Uterus (tissue), 4 donors: Measurements from ENCODE around the gene BMERB1. TPM values are rescaled to one million over a fixed set of nuclear protein-coding genes. Genes with fewer than 3 reads are reported as not detected.
"Not testable (repeated sequence)": the region's sequence is repeated elsewhere in the genome, so short reads cannot be mapped to it uniquely, and the experiment has no call there.

Source experiments
- DNase-seq, 2 donors: peaks; one replicate each; pipeline ENCODE4 v3.0.0-alpha.2; 2019 to 2020
- H3K27ac ChIP-seq, 2 donors: fragments of 200-600 bp; sonication (generic); 1 replicate in 1 of 2; 2 replicates in 1 of 2; pipeline ENCODE4 v1.5.1; 2016 to 2018
- H3K27me3 ChIP-seq, 2 donors: fragments of 200-600 bp; sonication (generic); one replicate each; pipeline ENCODE4 v1.5.1; 2018 to 2019; ENCODE audit warnings: control low read depth in 1 of 2
- H3K36me3 ChIP-seq, 2 donors: fragments of 200-600 bp; sonication (generic); one replicate each; pipeline ENCODE4 v1.5.1; 2019; ENCODE audit warnings: control low read depth in 1 of 2
- H3K4me1 ChIP-seq, 2 donors: fragments of 200-600 bp; sonication (generic); one replicate each; pipeline ENCODE4 v1.5.1; 2018 to 2019; ENCODE audit warnings: control low read depth in 1 of 2
- H3K4me3 ChIP-seq, 2 donors: fragments of 200-600 bp; sonication (generic); 1 replicate in 1 of 2; 2 replicates in 1 of 2; pipeline ENCODE4 v1.5.1; 2018 to 2019; ENCODE audit warnings: mild to moderate bottlenecking in 1 of 2
- H3K9me3 ChIP-seq, 2 donors: fragments of 200-600 bp; sonication (generic); one replicate each; pipeline ENCODE4 v1.5.1; 2019; ENCODE audit warnings: control low read depth in 1 of 2
- CTCF ChIP-seq, 4 experiments: fragments of 200-600 bp in 2 of 4; fragments of 450-650 bp in 2 of 4; sonication (generic) in 2 of 4; IDR thresholded peaks; one replicate each; pipeline ENCODE4 v1.5.1; 2016 to 2019; ENCODE audit warnings: antibody characterized with exemption in 4 of 4, mild to moderate bottlenecking in 2 of 4, moderate library complexity in 1 of 4
- POLR2A ChIP-seq, 2 donors: fragments of 450-650 bp; IDR thresholded peaks; one replicate each; pipeline ENCODE4 v1.6.1; 2016; ENCODE audit warnings: antibody characterized with exemption in 2 of 2, mild to moderate bottlenecking in 1 of 2, moderate library complexity in 1 of 2
- intact Hi-C: fragments of 100-400 bp; cut with DNase I; formaldehyde crosslinking; loops from one replicate; pipeline ENCODE4 v1.15.1; 2023; ENCODE audit warnings: low total_unique reads
- total RNA-seq, 4 donors: library from RNA; depleted of rRNA in 3 of 4; stranded (reverse); fragments of >200 nt in 3 of 4; gene quantifications; one replicate each; pipeline versions ENCODE4 v1.1.0 to v1.2.4, GENCODE V29; 2014 to 2023
- donor health status: DM: yes; HTN: yes; CAD: no.

BMERB1 gene
- total RNA-seq, 4 donors from 2014 or later, result 12.8 to 98.9 (median 39.2) TPM

DNA sequence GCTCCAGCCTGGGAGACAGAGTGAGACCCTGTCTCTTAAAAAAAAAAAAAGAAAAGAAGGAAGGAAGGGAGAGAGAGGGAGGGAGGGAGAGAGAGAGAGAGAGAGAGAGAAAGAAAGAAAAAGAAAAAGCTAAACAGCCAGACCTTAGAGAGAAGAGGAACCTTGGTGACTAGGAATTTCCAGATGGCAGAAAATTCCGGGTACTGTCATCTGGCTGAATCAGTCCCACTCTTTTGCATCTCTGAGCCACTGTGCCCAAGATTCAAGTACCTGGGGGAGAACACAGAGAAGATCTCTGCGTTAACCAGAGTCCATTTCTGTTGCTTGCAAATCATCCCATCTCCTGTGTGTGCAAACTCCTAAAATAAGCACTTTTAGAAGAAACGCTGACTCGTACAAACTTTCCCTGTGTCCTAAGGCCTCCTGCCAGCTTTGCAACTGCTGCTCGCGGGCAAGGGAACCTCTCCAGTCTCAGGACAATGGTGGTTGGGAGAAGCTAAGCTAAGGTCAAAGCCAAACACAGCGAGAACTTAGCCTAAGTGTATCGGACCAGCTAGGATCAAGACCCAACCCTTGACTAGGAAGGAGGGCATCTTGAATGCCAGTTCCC, 18.0 kb downstream of the BMERB1 start:
- Histone ChIP-seq H3K36me3 (no peaks in the 10 kb centered on the region), H3K27ac (no peak overlapping the region), H3K9me3 (no peaks in the 10 kb centered on the region), H3K4me3 (no peak overlapping the region), H3K4me1 (no peaks in the 10 kb centered on the region), H3K27me3 (no peaks in the 10 kb centered on the region)
- DNase-seq, result no peak
- intact Hi-C loops, result no loop called here
- no peak for TF ChIP-seq CTCF (IDR thresholded peaks at IDR 0.05)
- TF ChIP-seq POLR2A (IDR thresholded peaks at IDR 0.05), result no peak

GRCh38 chr16:15453296-15453695, 18.9 kb downstream of the BMERB1 start:
- H3K4me1 ChIP-seq, H3K9me3 ChIP-seq, intact Hi-C loops, H3K27ac ChIP-seq, H3K27me3 ChIP-seq, DNase-seq, H3K4me3 ChIP-seq, H3K36me3 ChIP-seq: not testable (repeated sequence)

DNA sequence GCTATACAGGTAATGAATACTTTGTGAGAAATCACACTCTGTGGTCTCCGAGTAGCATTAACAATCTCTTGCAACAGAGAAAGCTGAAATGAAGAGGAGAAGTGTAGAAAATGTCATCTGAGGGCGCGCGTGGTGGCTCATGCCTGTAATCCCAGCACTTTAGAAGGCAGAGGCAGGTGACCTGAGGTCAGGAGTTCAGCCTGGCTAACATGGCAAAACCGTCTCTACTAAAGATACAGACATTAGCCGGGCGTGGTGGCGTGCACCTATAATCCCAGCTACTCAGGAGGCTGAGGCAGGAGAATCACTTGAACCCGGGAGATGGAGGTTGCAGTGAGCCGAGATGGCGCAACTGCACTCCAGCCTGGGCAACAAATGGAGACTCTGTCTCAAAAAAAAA, 20.5 kb downstream of the BMERB1 start:
- intact Hi-C loops, DNase-seq, H3K4me1 ChIP-seq, H3K27ac ChIP-seq, H3K9me3 ChIP-seq, H3K27me3 ChIP-seq, H3K4me3 ChIP-seq, H3K36me3 ChIP-seq: not testable (repeated sequence)

DNA sequence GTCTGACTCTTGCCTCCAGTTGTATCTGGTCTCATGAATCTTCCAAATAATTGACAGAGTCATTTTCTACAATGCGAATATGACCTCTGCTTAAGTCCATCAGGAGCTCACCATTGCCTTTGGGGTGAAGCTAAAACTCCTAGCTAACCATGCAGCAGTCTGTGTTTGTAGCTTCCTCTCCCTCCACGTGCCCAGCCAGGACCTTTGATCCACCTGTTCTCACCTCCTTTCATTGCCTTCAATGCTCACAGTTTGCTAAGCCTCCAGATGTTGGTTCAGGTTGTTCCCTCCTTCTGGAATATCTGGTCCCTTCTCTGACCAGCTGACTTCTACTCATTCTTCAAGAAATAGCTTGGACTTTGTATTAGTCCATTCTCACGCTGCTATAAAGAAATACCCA, 23.0 kb downstream of the BMERB1 start:
- intact Hi-C loops, result no loop called here
- Histone ChIP-seq H3K9me3 (no peaks in the 10 kb centered on the region), H3K4me1 (no peaks in the 10 kb centered on the region), H3K4me3 (no peak overlapping the region), H3K36me3 (no peaks in the 10 kb centered on the region), H3K27me3 (no peaks in the 10 kb centered on the region), H3K27ac (no peak overlapping the region)
- no peak for DNase-seq
- TF ChIP-seq POLR2A (IDR thresholded peaks at IDR 0.05), result no peak
- TF ChIP-seq CTCF (IDR thresholded peaks at IDR 0.05), result no peak

GRCh38 chr16:15457958-15458357, 23.6 kb downstream of the BMERB1 start:
- no peaks in the 10 kb centered on the region for H3K36me3 ChIP-seq
- H3K27me3 ChIP-seq, result no peaks in the 10 kb centered on the region
- H3K9me3 ChIP-seq, result no peaks in the 10 kb centered on the region
- no peak for DNase-seq
- intact Hi-C loops, result no loop called here
- no peak overlapping the region for H3K4me3 ChIP-seq
- no peaks in the 10 kb centered on the region for H3K4me1 ChIP-seq
- no peak for TF ChIP-seq CTCF (IDR thresholded peaks at IDR 0.05)
- TF ChIP-seq POLR2A (IDR thresholded peaks at IDR 0.05), result no peak
- H3K27ac ChIP-seq, result no peak overlapping the region

- H3K4me1 ChIP-seq, result no peaks in the 10 kb centered on the region
- DNase-seq, result no peak
- no peak for TF ChIP-seq POLR2A (IDR thresholded peaks at IDR 0.05)
- no peak for TF ChIP-seq CTCF (IDR thresholded peaks at IDR 0.05)
- no peaks in the 10 kb centered on the region for H3K9me3 ChIP-seq
- no peaks in the 10 kb centered on the region for H3K27me3 ChIP-seq
- H3K4me3 ChIP-seq, result no peak overlapping the region
- intact Hi-C loops, result no loop called here
- H3K36me3 ChIP-seq, result no peaks in the 10 kb centered on the region
- no peak overlapping the region for H3K27ac ChIP-seq
These were observed 25.4 kb downstream of the BMERB1 start for GRCh38 chr16:15459791-15460190.
